HG03432 (cell line): ENCODE results near the gene CASP12.
A peak's percentile ranks its signal among the peaks of the same experiment; 100 is the strongest.
"Not testable (repeated sequence)": the region's sequence is repeated elsewhere in the genome, so short reads cannot be mapped to it uniquely, and the experiment has no call there.

Experiments
- ATAC-seq: cut with Tn5 transposase; IDR thresholded peaks from one replicate; pipeline ENCODE4 v1.9.1; 2021; ENCODE audit warnings: mild to moderate bottlenecking, moderate library complexity; ENCODE audit not compliant: unreplicated experiment

The CASP12 gene

GRCh38 chr11:104897891-104898684, at the start of gene CASP12:
CASP12 (minus strand) TSS chr11:104898460.
- no peak for ATAC-seq

- peak; percentile 96 for ATAC-seq
These were observed 48.6 kb upstream of the CASP12 start for GRCh38 chr11:104946907-104947306.

- ATAC-seq, result no peak
These were observed 45.8 kb upstream of the CASP12 start for GRCh38 chr11:104944076-104944475.

- ATAC-seq, result no peak
These were observed 45.3 kb upstream of the CASP12 start for GRCh38 chr11:104943561-104943960.

- ATAC-seq, result no peak
These were observed 36.3 kb upstream of the CASP12 start for GRCh38 chr11:104934594-104934993.

- ATAC-seq, result not testable (repeated sequence)
These were observed 35.8 kb upstream of the CASP12 start for GRCh38 chr11:104934073-104934472.

- no peak for ATAC-seq
These were observed 30.6 kb upstream of the CASP12 start for GRCh38 chr11:104928811-104929210.

GRCh38 chr11:104926771-104927611, 28.7 kb upstream of the CASP12 start:
- ATAC-seq, result no peak

GRCh38 chr11:104925850-104926249, 27.6 kb upstream of the CASP12 start:
- no peak for ATAC-seq

GRCh38 chr11:104918113-104918824, 20.0 kb upstream of the CASP12 start:
- peak; percentile 72 for ATAC-seq

- ATAC-seq, result peak; percentile 35
These were observed 19.2 kb upstream of the CASP12 start for GRCh38 chr11:104917271-104918112.

- ATAC-seq, result no peak
These were observed 18.2 kb upstream of the CASP12 start for GRCh38 chr11:104916442-104916841.

- no peak for ATAC-seq
These were observed 13.8 kb upstream of the CASP12 start for GRCh38 chr11:104912102-104912501.

GRCh38 chr11:104908186-104908531, 9.9 kb upstream of the CASP12 start:
- peak; percentile 26 for ATAC-seq

- peak; percentile 98 for ATAC-seq
These were observed 9.4 kb upstream of the CASP12 start for GRCh38 chr11:104907521-104908185.

- no peak for ATAC-seq
These were observed 7.0 kb upstream of the CASP12 start for GRCh38 chr11:104905271-104905670.

GRCh38 chr11:104899226-104899625, 966 bp upstream of the CASP12 start:
- ATAC-seq, result no peak

GRCh38 chr11:104898685-104899013, 389 bp upstream of the CASP12 start:
- no peak for ATAC-seq

GRCh38 chr11:104895634-104896033, 2.6 kb downstream of the CASP12 start:
- no peak for ATAC-seq

GRCh38 chr11:104893876-104894275, 4.4 kb downstream of the CASP12 start:
- no peak for ATAC-seq
